CD8-positive, alpha-beta memory T cell (primary cell): ENCODE data around the gene CIITA. TPM values are rescaled to one million over a fixed set of nuclear protein-coding genes. Genes with fewer than 3 reads are reported as not detected.

Experiments used
- CTCF ChIA-PET: fragments of 350-600 bp; sonication (Branson Sonifier 250); formaldehyde crosslinking; loops from one replicate; lab custom pipeline; 2021; ENCODE audit warnings: antibody characterized with exemption; lab: Charles Lee
- POLR2A ChIA-PET: fragments of 350-600 bp; sonication (Branson Sonifier 250); formaldehyde crosslinking; loops from one replicate; lab custom pipeline; 2021; ENCODE audit warnings: antibody characterized with exemption; lab: Charles Lee
- DNase-seq, 5 donors: peaks; one replicate each; pipeline versions ENCODE4 v3.0.0 to v3.0.0-alpha.2; 2020 to 2022; ENCODE audit warnings: mixed read lengths in 1 of 5
- H3K27ac ChIP-seq: one replicate; pipeline ENCODE4 v1.7.0; 2013; ENCODE audit warnings: low read depth, mild to moderate bottlenecking, low read length, moderate library complexity
- H3K27me3 ChIP-seq: 2 replicates; pipeline ENCODE4 v1.7.0; 2013; ENCODE audit warnings: low read length, mild to moderate bottlenecking; ENCODE audit not compliant: insufficient read depth, poor library complexity, severe bottlenecking
- H3K36me3 ChIP-seq: 2 replicates; pipeline ENCODE4 v1.7.0; 2013; ENCODE audit warnings: mild to moderate bottlenecking, low read length, moderate library complexity; ENCODE audit not compliant: insufficient read depth
- H3K4me1 ChIP-seq: 2 replicates; pipeline ENCODE4 v1.7.0; 2013; ENCODE audit warnings: mild to moderate bottlenecking, low read length, moderate library complexity; ENCODE audit not compliant: insufficient read depth
- H3K4me3 ChIP-seq: 2 replicates; pipeline ENCODE4 v1.7.0; 2013; ENCODE audit warnings: mild to moderate bottlenecking, low read length
- H3K9me3 ChIP-seq: 2 replicates; pipeline ENCODE4 v1.7.0; 2013; ENCODE audit warnings: mild to moderate bottlenecking, low read length
- H3K27ac Mint-ChIP-seq, 8 donors: one replicate each; pipeline ENCODE4 v1.8.0; 2020 to 2021; ENCODE audit warnings: mixed read lengths in 8 of 8, mild to moderate bottlenecking in 6 of 8, inconsistent platforms in 3 of 8, moderate library complexity in 3 of 8
- H3K27me3 Mint-ChIP-seq, 2 donors: one replicate each; pipeline ENCODE4 v1.8.0; 2020 to 2021; ENCODE audit warnings: mixed read lengths in 2 of 2, mild to moderate bottlenecking in 1 of 2, moderate library complexity in 1 of 2
- H3K36me3 Mint-ChIP-seq, 3 donors: one replicate each; pipeline ENCODE4 v1.8.0; 2020 to 2021; ENCODE audit warnings: mixed read lengths in 3 of 3, inconsistent platforms in 1 of 3, mild to moderate bottlenecking in 1 of 3
- H3K4me1 Mint-ChIP-seq, 3 donors: one replicate each; pipeline ENCODE4 v1.8.0; 2020 to 2021; ENCODE audit warnings: mixed read lengths in 3 of 3, inconsistent platforms in 1 of 3, mild to moderate bottlenecking in 1 of 3
- H3K4me3 Mint-ChIP-seq, 7 donors: one replicate each; pipeline ENCODE4 v1.8.0; 2020 to 2021; ENCODE audit warnings: mixed read lengths in 7 of 7, mild to moderate bottlenecking in 6 of 7, moderate library complexity in 4 of 7, inconsistent platforms in 2 of 7
- H3K9me3 Mint-ChIP-seq, 5 donors: one replicate each; pipeline ENCODE4 v1.8.0; 2020 to 2022; ENCODE audit warnings: mixed read lengths in 5 of 5, mild to moderate bottlenecking in 3 of 5, moderate library complexity in 2 of 5, inconsistent platforms in 1 of 5
- polyA plus RNA-seq: library from polyadenylated mRNA; unstranded; fragments of 300-500 nt; fragmentation: Illumina TruSeq; gene quantifications from one replicate; pipeline ENCODE4 v1.2.3, GENCODE V29; 2021
- total RNA-seq, 2 experiments: library from RNA; stranded (reverse); gene quantifications; one replicate each; pipeline ENCODE4 v1.2.3, GENCODE V29; 2021

CIITA gene
- total and polyA plus RNA-seq, 3 experiments from 2014 or later: 2.8 to 11.9 (median 11.9) TPM

DNA sequence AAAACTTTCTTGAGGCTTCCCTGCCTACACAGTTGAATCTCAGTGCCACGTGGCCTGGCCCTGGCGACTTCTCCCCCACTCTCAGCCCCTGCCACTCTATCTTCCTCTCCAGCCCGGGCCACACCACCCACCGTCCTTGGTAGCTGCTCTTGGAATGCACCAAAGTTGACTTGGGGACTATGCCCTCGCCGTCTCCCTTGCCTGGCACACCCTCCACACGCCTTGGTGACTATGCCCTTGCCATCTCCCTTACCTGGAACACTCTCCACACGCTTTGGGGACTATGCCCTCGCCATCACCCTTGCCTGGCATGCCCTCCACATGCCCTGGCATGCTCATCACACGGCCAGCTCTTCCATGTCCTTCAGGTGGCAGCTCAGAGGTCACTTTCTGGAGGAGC lies 42.9 kb upstream of the CIITA start:
- no peak for DNase-seq
- no peaks in the 10 kb centered on the region for H3K4me1 ChIP-seq
- H3K36me3 ChIP-seq: no peaks in the 10 kb centered on the region
- H3K9me3 Mint-ChIP-seq: no peaks in the 10 kb centered on the region
- no peak overlapping the region for H3K27ac Mint-ChIP-seq
- no peaks in the 10 kb centered on the region for H3K27me3 ChIP-seq
- ChIA-PET POLR2A (no interaction called here), CTCF (no interaction called here)
- H3K4me1 Mint-ChIP-seq: no peaks in the 10 kb centered on the region
- peaks cover 0 to 6% of the 10 kb centered on the region in 2 donors for H3K27me3 Mint-ChIP-seq
- H3K27ac ChIP-seq: no peak overlapping the region
- H3K36me3 Mint-ChIP-seq: no peaks in the 10 kb centered on the region
- no peaks in the 10 kb centered on the region for H3K9me3 ChIP-seq
- no peak overlapping the region for H3K4me3 Mint-ChIP-seq
- H3K4me3 ChIP-seq: no peak overlapping the region

DNA sequence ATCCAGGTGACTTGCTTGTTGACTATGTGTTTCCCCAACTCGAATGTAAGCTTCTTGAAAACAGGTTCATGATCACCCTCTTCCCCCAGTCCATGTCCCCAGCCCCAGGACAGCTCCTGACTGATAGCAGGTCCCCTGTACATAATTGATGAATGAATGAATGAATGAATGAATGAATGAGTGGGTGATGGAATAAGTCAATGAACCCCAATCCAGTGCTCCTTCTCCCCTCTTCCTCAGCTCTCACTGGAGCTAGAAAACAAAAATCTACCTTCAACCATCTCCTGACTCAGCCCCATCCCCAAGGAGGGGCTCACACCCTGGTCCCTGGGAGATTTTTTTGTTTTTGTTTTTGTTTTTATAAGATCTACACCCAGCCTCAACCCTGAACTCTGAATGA lies 42.2 kb upstream of the CIITA start:
- H3K4me3 Mint-ChIP-seq: no peak overlapping the region
- Histone ChIP-seq H3K4me1 (no peaks in the 10 kb centered on the region), H3K4me3 (no peak overlapping the region), H3K27ac (no peak overlapping the region), H3K36me3 (no peaks in the 10 kb centered on the region), H3K9me3 (no peaks in the 10 kb centered on the region), H3K27me3 (no peaks in the 10 kb centered on the region)
- no peaks in the 10 kb centered on the region for H3K9me3 Mint-ChIP-seq
- no peak for DNase-seq
- no peaks in the 10 kb centered on the region for H3K36me3 Mint-ChIP-seq
- CTCF ChIA-PET: no interaction called here
- peaks cover 0 to 6% of the 10 kb centered on the region in 2 donors for H3K27me3 Mint-ChIP-seq
- no peaks in the 10 kb centered on the region for H3K4me1 Mint-ChIP-seq
- H3K27ac Mint-ChIP-seq: no peak overlapping the region
- POLR2A ChIA-PET: no interaction called here

GRCh38 chr16:10835281-10835931 lies 41.6 kb upstream of the CIITA start:
- no peak for DNase-seq
- Histone ChIP-seq H3K27ac (no peak overlapping the region), H3K9me3 (no peaks in the 10 kb centered on the region), H3K4me1 (no peaks in the 10 kb centered on the region), H3K4me3 (no peak overlapping the region), H3K36me3 (no peaks in the 10 kb centered on the region), H3K27me3 (no peaks in the 10 kb centered on the region)
- no peaks in the 10 kb centered on the region for H3K9me3 Mint-ChIP-seq
- no peak overlapping the region for H3K4me3 Mint-ChIP-seq
- H3K27ac Mint-ChIP-seq: no peak overlapping the region
- ChIA-PET POLR2A (no interaction called here), CTCF (no interaction called here)
- peaks cover 0 to 6% of the 10 kb centered on the region in 2 donors for H3K27me3 Mint-ChIP-seq
- H3K4me1 Mint-ChIP-seq: no peaks in the 10 kb centered on the region
- no peaks in the 10 kb centered on the region for H3K36me3 Mint-ChIP-seq

DNA sequence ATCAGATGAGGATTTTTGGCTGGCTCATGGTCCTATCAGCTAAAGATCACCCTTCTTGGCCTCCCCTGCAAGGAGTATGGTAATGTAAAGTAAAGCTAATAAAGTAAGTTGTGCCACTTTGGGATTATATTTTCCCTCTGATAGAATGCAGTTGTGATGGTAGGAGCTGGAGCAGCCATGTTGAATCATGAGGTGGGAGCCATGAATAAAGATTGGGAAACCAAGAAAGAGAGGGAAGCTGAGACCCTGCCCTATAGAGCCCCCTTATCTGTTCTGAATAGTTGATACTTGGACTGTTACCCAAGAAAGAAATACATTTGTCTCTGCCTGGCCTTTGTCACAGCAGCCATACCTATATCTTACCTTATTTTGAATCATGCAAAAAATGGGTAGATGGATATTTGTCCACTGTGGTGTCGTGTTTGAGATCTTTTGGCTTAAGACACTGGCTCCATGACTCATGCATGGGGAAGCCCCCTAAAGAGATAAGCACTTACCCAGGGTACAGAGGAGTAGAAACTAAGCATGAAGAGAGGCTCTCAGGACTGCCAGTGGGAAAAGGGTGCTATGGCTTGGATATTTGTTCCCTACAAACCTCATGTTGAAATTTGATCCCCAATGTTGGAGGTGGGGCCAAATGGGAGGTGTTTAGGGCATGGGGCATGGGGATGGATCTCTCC lies 40.7 kb upstream of the CIITA start:
- H3K27ac ChIP-seq: no peak overlapping the region
- H3K36me3 ChIP-seq: no peaks in the 10 kb centered on the region
- no peaks in the 10 kb centered on the region for H3K9me3 ChIP-seq
- POLR2A ChIA-PET: no interaction called here
- H3K27ac Mint-ChIP-seq: no peak overlapping the region
- no peaks in the 10 kb centered on the region for H3K4me1 ChIP-seq
- H3K36me3 Mint-ChIP-seq: no peaks in the 10 kb centered on the region
- H3K4me3 Mint-ChIP-seq: no peak overlapping the region
- no peaks in the 10 kb centered on the region for H3K27me3 ChIP-seq
- H3K27me3 Mint-ChIP-seq: peaks cover 0 to 6% of the 10 kb centered on the region in 2 donors
- no peak for DNase-seq
- H3K9me3 Mint-ChIP-seq: no peaks in the 10 kb centered on the region
- CTCF ChIA-PET: no interaction called here
- H3K4me3 ChIP-seq: no peak overlapping the region
- no peaks in the 10 kb centered on the region for H3K4me1 Mint-ChIP-seq

DNA sequence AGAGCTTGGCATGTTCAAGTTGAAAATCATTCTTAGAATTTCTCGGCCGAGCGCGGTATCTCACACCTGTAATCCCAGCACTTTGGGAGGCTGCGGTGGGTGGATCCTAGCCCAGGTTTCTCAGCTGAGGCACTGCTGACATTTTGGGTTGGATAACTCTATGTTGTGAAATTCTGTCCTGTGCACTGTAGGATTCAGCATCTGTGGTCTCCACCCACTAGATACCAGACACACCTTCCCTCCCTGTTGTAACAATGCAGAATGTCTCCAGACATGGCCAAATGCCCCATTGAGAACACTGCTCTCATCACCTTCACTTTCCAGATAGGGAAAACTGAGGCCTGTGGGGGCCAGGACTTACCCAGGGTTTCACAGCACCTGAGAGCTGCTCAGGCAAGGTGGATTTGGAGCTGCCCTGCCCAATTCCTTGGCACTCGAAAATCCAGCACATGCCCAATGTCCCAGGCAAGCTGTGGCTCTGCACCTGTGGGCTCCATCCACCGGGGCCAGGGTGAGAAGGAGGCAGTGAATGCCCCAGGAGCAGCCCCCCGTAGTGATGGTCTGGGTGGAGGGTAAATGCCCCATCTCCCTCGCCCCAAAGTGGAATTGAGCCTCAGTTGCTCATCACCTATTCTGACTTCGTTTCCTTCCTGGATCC lies 38.3 kb upstream of the CIITA start:
- Mint-ChIP-seq H3K27me3 (peaks cover 0 to 6% of the 10 kb centered on the region in 2 donors), H3K36me3 (no peaks in the 10 kb centered on the region), H3K9me3 (no peaks in the 10 kb centered on the region), H3K4me1 (no peaks in the 10 kb centered on the region), H3K4me3 (no peak overlapping the region), H3K27ac (no peak overlapping the region)
- Histone ChIP-seq H3K9me3 (no peaks in the 10 kb centered on the region), H3K36me3 (no peaks in the 10 kb centered on the region), H3K4me3 (no peak overlapping the region), H3K27me3 (no peaks in the 10 kb centered on the region), H3K4me1 (no peaks in the 10 kb centered on the region), H3K27ac (no peak overlapping the region)
- POLR2A ChIA-PET: no interaction called here
- CTCF ChIA-PET: no interaction called here
- no peak for DNase-seq

- CTCF ChIA-PET: no interaction called here
- no peak overlapping the region for H3K4me3 Mint-ChIP-seq
Observed at GRCh38 chr16:10839279-10839666, 37.7 kb upstream of the CIITA start.

GRCh38 chr16:10840703-10841102 lies 36.3 kb upstream of the CIITA start:
- H3K36me3 Mint-ChIP-seq: no peaks in the 10 kb centered on the region
- H3K27me3 ChIP-seq: no peaks in the 10 kb centered on the region
- POLR2A ChIA-PET: no interaction called here
- CTCF ChIA-PET: no interaction called here
- DNase-seq: no peak
- H3K4me1 Mint-ChIP-seq: no peaks in the 10 kb centered on the region
- H3K27ac Mint-ChIP-seq: no peak overlapping the region
- H3K4me3 ChIP-seq: no peak overlapping the region
- H3K9me3 Mint-ChIP-seq: no peaks in the 10 kb centered on the region
- H3K36me3 ChIP-seq: no peaks in the 10 kb centered on the region
- H3K4me3 Mint-ChIP-seq: no peak overlapping the region
- peaks cover 7% of the 10 kb centered on the region in 2 donors for H3K27me3 Mint-ChIP-seq
- H3K9me3 ChIP-seq: no peaks in the 10 kb centered on the region
- no peak overlapping the region for H3K27ac ChIP-seq
- H3K4me1 ChIP-seq: no peaks in the 10 kb centered on the region

More at GRCh38 chr16:10839279-10839666, 37.7 kb upstream of the CIITA start:
- Histone ChIP-seq H3K9me3 (no peaks in the 10 kb centered on the region), H3K4me1 (no peaks in the 10 kb centered on the region), H3K4me3 (no peak overlapping the region), H3K27me3 (no peaks in the 10 kb centered on the region), H3K27ac (no peak overlapping the region), H3K36me3 (no peaks in the 10 kb centered on the region)
- DNase-seq: no peak
- Mint-ChIP-seq H3K27me3 (peaks cover 0 to 5% of the 10 kb centered on the region in 2 donors), H3K36me3 (no peaks in the 10 kb centered on the region), H3K9me3 (no peaks in the 10 kb centered on the region), H3K27ac (no peak overlapping the region), H3K4me1 (no peaks in the 10 kb centered on the region)
- POLR2A ChIA-PET: no interaction called here

DNA sequence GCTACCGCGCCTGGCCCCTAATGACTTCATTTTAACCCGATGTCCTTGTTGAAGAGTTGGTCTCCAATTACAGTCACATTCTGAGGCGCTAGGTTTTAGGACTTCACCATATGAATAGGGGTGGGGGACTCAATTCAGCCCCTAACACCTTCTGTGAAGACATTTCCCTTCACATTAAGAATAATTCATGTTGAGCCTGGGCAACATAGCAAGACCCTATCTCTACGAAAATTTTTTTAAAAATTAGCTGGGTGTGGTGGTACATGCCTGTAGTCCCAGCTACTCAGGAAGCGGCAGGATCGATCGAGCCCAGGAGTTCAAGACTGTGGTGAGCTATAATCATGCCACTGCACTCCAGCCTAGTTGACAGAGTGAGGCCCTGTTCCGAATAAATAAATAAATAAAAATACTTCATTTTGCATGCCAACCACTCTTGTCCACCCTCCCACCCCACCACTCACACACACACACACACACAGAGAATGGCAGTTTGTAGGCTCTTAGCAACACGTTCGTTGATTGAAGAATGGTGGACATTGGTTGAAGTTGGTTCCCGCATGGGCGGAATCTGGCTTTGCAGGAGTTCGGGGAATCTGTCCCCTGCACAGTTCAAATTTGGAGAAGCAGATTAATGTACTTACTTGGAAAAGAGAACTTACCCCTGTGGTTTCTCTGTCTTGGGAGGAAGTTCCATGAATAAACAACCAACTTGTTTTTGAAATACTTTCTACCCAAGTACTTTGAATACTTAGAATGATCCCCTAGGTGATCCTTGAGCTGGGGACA lies 30.6 kb upstream of the CIITA start:
- POLR2A ChIA-PET: no interaction called here

More for the DNA sequence above, 30.6 kb upstream of the CIITA start:
- DNase-seq: no peak
- H3K4me1 Mint-ChIP-seq: no peaks in the 10 kb centered on the region
- no peaks in the 10 kb centered on the region for H3K9me3 Mint-ChIP-seq
- Histone ChIP-seq H3K27ac (no peak overlapping the region), H3K4me3 (no peak overlapping the region), H3K36me3 (no peaks in the 10 kb centered on the region), H3K4me1 (no peaks in the 10 kb centered on the region), H3K9me3 (no peaks in the 10 kb centered on the region), H3K27me3 (no peaks in the 10 kb centered on the region)
- peaks cover 11 to 14% of the 10 kb centered on the region in 2 donors for H3K27me3 Mint-ChIP-seq
- CTCF ChIA-PET: no interaction called here
- no peak overlapping the region for H3K27ac Mint-ChIP-seq
- H3K4me3 Mint-ChIP-seq: no peak overlapping the region
- H3K36me3 Mint-ChIP-seq: peaks cover 0 to under 1% (median 0%) of the 10 kb centered on the region in 3 donors
